GM12878 (cell line): ENCODE results near the gene PPP4R1. TPM values are rescaled to one million over a fixed set of nuclear protein-coding genes. Genes with fewer than 3 reads are reported as not detected.

ENCODE experiments used
- CHD2 ChIP-seq: IDR thresholded peaks from 2 replicates; pipeline ENCODE4 v1.6.1; 2011; ENCODE audit warnings: low read depth, low read length, improper control_type of control experiment, borderline replicate concordance
- EZH2 ChIP-seq: IDR thresholded peaks from 2 replicates; pipeline ENCODE4 v1.6.1; 2012; ENCODE audit warnings: low read depth, mild to moderate bottlenecking, control low read depth, inconsistent platforms, low read length, borderline replicate concordance; ENCODE audit not compliant: control insufficient read depth
- IKZF1 ChIP-seq: fragments of 450-650 bp; conservative IDR thresholded peaks from 2 replicates; pipeline ENCODE4 v1.6.1; 2017; ENCODE audit warnings: antibody characterized with exemption, mild to moderate bottlenecking
- JUND ChIP-seq: IDR thresholded peaks from 2 replicates; pipeline ENCODE4 v1.6.1; 2012; ENCODE audit warnings: low read depth, mild to moderate bottlenecking, low read length, improper control_type of control experiment, moderate library complexity
- RFX5 ChIP-seq: IDR thresholded peaks from 2 replicates; pipeline ENCODE4 v1.6.1; 2011; ENCODE audit warnings: low read depth, low read length, improper control_type of control experiment
- RUNX3 ChIP-seq: IDR thresholded peaks from 2 replicates; pipeline ENCODE4 v1.6.1; 2012; ENCODE audit warnings: low read length, inconsistent platforms
- SUZ12 ChIP-seq: fragments of 200-600 bp; sonication (generic); IDR thresholded peaks from one replicate; pipeline ENCODE4 v1.6.1; 2018; ENCODE audit warnings: antibody characterized with exemption, mild to moderate bottlenecking; ENCODE audit not compliant: unreplicated experiment
- YBX1 ChIP-seq: fragments of 450-650 bp; IDR thresholded peaks from 2 replicates; pipeline ENCODE4 v1.6.1; 2016; ENCODE audit warnings: antibody characterized with exemption
- YY1 ChIP-seq: IDR thresholded peaks from 2 replicates; pipeline ENCODE4 v1.6.1; 2011; ENCODE audit warnings: low read depth, mild to moderate bottlenecking, low read length
- ZBTB33 ChIP-seq: fragments of 450-650 bp; IDR thresholded peaks from 2 replicates; pipeline ENCODE4 v1.6.1; 2017; ENCODE audit warnings: mild to moderate bottlenecking
- polyA plus RNA-seq, 11 experiments: library from polyadenylated mRNA; depleted of rRNA in 4 of 11; unstranded in 6 of 11; stranded (reverse) in 5 of 11; fragments of >200 nt; fragmentation: Nextera tagmentation in 4 of 11; fragmentation: Illumina TruSeq in 1 of 11; extraction: Ambion mirVana in 4 of 11; extraction: Trizol in 1 of 11; gene quantifications; 1 replicate in 1 of 11; 2 replicates in 10 of 11; pipeline versions ENCODE4 v1.2.1 to v1.2.3, GENCODE V29; 2011 to 2016; ENCODE audit warnings: inconsistent platforms in 2 of 11, missing spikeins in 2 of 11, low read depth in 1 of 11
- total RNA-seq, 4 experiments: library from RNA; depleted of rRNA in 3 of 4; stranded (reverse); fragments of >200 nt in 3 of 4; fragmentation: Illumina TruSeq in 1 of 4; extraction: Trizol in 1 of 4; gene quantifications; 2 replicates each; pipeline versions ENCODE4 v1.2.1 to v1.2.3, GENCODE V29; 2013 to 2021
- TF ChIP-seq, protein P1 (sequence below): fragments of 450-650 bp; formaldehyde crosslinking; IDR thresholded peaks from 2 replicates; pipeline ENCODE4 v1.4.0; 2020; ENCODE audit warnings: mild to moderate bottlenecking, moderate library complexity
- TF ChIP-seq, protein P2 (sequence below): fragments of 450-650 bp; conservative IDR thresholded peaks from 2 replicates; pipeline ENCODE4 v1.6.1; 2017; ENCODE audit warnings: mild to moderate bottlenecking, moderate library complexity
- TF ChIP-seq, protein P3 (sequence below): IDR thresholded peaks from 2 replicates; pipeline ENCODE4 v1.6.1; 2011; ENCODE audit warnings: borderline replicate concordance, low read depth, mild to moderate bottlenecking, moderate library complexity, mixed read lengths, low read length; ENCODE audit not compliant: insufficient read depth; ENCODE audit errors: extremely low read length

The PPP4R1 gene
- total and polyA plus RNA-seq, 10 of the 15 experiments (the other 5 are each of a cell fraction or from before 2014, with no cell fraction given): 10.9 to 44.4 (median 26.0) TPM

DNA sequence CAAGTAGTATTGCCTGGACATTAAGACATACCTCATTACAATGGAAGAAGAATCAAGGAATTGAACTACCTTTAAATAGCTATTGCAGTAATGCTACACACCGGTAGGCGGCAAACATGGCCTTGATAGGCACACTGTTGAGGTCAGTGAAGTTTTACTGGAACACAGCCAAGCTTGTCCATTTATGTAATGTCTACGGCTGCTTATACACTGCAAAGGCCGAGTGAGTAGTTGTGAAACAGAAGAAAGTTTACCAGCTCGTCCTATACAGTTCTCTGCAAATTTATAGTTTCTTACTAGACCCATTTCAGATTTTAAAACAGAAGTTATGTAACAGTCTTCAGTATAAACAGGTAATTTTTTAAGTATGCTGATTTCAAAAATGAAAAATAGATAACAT is 38.8 kb downstream of the PPP4R1 start (continued):
- TF ChIP-seq, protein P1, sequence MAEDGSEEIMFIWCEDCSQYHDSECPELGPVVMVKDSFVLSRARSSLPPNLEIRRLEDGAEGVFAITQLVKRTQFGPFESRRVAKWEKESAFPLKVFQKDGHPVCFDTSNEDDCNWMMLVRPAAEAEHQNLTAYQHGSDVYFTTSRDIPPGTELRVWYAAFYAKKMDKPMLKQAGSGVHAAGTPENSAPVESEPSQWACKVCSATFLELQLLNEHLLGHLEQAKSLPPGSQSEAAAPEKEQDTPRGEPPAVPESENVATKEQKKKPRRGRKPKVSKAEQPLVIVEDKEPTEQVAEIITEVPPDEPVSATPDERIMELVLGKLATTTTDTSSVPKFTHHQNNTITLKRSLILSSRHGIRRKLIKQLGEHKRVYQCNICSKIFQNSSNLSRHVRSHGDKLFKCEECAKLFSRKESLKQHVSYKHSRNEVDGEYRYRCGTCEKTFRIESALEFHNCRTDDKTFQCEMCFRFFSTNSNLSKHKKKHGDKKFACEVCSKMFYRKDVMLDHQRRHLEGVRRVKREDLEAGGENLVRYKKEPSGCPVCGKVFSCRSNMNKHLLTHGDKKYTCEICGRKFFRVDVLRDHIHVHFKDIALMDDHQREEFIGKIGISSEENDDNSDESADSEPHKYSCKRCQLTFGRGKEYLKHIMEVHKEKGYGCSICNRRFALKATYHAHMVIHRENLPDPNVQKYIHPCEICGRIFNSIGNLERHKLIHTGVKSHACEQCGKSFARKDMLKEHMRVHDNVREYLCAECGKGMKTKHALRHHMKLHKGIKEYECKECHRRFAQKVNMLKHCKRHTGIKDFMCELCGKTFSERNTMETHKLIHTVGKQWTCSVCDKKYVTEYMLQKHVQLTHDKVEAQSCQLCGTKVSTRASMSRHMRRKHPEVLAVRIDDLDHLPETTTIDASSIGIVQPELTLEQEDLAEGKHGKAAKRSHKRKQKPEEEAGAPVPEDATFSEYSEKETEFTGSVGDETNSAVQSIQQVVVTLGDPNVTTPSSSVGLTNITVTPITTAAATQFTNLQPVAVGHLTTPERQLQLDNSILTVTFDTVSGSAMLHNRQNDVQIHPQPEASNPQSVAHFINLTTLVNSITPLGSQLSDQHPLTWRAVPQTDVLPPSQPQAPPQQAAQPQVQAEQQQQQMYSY: no peak
- TF ChIP-seq JUND (no peak), RUNX3 (peak; percentile 57; the same call in 1 of the 2 replicates), EZH2 (no peak), YY1 (0 out of 2 replicates have a peak, but pooled peaks have one; percentile 14), IKZF1 (no peak), RFX5 (no peak), ZBTB33 (no peak), YBX1 (no peak), SUZ12 (no peak), CHD2 (no peak)
- TF ChIP-seq, protein P2, sequence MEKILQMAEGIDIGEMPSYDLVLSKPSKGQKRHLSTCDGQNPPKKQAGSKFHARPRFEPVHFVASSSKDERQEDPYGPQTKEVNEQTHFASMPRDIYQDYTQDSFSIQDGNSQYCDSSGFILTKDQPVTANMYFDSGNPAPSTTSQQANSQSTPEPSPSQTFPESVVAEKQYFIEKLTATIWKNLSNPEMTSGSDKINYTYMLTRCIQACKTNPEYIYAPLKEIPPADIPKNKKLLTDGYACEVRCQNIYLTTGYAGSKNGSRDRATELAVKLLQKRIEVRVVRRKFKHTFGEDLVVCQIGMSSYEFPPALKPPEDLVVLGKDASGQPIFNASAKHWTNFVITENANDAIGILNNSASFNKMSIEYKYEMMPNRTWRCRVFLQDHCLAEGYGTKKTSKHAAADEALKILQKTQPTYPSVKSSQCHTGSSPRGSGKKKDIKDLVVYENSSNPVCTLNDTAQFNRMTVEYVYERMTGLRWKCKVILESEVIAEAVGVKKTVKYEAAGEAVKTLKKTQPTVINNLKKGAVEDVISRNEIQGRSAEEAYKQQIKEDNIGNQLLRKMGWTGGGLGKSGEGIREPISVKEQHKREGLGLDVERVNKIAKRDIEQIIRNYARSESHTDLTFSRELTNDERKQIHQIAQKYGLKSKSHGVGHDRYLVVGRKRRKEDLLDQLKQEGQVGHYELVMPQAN: no peak
- TF ChIP-seq, protein P3, sequence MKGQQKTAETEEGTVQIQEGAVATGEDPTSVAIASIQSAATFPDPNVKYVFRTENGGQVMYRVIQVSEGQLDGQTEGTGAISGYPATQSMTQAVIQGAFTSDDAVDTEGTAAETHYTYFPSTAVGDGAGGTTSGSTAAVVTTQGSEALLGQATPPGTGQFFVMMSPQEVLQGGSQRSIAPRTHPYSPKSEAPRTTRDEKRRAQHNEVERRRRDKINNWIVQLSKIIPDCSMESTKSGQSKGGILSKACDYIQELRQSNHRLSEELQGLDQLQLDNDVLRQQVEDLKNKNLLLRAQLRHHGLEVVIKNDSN: no peak
